ENCODE measurements around the gene SLC25A15.
"Not testable (repeated sequence)": the region's sequence is repeated elsewhere in the genome, so short reads cannot be mapped to it uniquely, and the experiment has no call there.

SLC25A15 gene

DNA sequence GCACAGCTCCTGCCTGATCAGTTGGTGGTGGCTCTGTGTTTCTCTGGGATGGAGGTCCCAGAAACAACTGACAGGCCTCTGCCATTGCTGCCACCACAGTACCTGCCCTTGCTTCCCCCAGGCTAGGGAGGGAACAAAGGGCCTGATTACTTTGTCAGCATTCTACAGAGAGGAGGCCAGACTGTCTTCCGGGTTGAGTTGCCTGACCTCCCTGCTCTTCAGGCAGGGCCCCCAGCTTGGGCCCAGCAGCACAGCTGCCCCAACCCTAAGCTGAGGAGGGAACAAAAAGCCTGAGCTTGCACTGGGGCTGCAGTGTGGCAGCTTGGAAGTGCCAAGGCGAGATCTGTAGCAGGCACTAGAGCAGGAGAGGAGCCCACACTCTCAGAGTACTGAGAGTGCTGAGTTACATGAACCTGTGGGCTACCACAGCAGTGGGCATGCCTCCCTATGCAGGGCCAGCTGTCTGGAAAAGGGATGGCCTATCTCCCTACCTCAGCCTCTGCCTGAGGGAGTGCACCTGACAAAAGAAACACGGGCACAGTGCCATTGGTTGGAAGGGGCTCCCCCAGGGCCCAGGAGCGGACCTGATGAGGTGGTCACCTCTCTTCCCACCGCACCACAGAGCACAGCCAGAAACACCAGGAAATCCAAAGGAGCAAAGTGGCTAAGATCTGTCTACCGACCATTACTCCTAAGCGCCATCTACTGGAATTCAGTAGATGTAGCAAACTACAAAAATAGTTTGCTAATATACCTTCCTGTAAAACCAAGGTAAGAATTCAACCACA, 24.4 kb downstream of the SLC25A15 start:
- DNase-seq (ENCODE audit: low read depth in 2 of 2) = no peak

DNA sequence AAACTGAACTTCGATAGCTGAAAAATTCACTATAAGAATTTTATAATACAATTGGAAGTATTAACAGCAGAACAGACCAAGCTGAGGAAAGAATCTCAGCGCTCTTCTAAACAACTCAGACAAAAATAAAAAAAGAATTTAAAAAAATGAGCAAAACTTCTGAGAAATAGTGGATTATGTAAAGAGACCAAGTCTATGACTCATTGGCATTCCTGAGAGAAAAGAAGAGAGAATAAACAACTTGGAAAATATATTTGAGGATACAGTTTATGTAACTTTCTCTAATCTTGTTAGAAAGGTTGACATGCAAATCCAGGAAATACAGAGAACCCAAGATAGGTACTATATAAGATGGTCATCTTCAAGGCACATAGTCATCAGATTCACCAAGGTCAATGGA, 25.4 kb downstream of the SLC25A15 start:
- no peak for DNase-seq (ENCODE audit: low read depth in 2 of 2)

DNA sequence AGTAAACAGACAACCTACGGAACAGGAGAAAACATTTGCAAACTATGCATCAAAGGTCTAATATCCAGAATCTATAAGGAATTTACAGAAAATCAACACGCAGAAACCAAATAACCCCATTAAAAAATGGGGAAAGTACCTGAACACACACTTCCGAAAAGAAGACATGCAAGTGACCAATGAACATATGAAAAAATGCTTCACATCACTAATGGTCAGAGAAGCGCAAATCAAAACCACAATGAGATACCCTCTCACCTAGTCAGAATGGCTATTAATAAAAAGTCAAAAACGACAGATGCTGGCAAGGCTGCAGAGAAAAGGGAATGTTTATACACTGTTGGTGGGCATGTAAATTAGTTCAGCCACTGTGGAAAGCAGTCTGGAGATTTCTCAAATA, 29.5 kb downstream of the SLC25A15 start:
- DNase-seq (ENCODE audit: low read depth in 2 of 2) = no peak

DNA sequence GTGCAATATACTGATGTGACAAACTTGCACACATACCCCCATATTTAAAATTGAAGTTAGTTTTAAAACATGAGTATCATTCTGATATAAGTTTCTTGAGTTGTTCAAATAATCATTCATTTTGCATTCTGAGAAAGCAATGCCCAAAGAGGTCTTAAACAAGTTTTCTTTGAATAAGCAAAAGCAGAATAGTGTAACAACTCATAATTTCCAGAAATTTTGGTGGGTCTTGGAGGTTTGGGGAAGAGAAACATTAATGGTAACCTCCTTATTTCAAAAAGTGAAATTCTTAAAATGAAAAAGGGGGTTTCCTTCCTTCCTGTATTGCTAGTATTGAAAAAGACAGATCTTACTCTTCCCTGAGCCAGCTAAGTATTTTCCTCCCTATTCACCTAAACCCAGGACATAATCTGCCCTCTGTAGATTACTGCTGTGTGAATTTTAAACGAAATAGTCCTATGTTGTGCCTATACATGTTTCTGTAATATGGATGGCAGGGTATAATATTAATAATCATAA, 30.4 kb downstream of the SLC25A15 start:
- DNase-seq (ENCODE audit: low read depth in 2 of 2) = no peak

DNA sequence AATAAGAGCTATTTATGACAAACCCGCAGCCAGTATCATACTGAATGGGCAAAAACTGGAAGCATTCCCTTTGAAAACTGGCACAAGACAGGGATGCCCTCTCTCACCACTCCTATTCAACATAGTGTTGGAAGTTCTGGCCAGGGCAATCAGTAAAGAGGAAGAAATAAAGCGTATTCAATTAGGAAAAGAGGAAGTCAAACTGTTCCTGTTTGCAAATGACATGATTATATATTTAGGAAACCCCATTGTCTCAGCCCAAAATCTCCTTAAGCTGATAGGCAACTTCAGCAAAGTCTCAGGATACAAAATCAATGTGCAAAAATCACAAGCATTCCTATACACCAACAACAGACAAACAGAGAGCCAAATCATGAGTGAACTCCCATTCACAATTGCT, 50.3 kb downstream of the SLC25A15 start:
- DNase-seq (ENCODE audit: low read depth in 2 of 2) = not testable (repeated sequence)

DNA sequence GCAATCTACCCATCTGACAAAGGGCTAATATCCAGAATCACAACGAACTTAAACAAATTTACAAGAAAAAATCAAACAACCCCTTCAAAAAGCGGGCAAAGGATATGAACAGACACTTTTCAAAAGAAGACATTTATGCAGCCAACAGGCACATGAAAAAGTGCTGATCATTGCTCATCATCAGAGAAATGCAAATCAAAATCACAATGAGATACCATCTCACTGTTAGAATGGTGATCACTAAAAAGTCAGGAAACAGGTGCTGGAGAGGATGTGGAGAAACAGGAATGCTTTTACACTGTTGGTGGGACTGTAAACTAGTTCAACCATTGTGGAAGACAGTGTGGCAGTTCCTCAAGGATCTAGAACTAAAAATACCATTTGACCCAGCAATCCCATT, 51.5 kb downstream of the SLC25A15 start:
- not testable (repeated sequence) for DNase-seq (ENCODE audit: low read depth in 2 of 2)
